Mucosa of rectum (tissue), 2 donors: ENCODE data around the gene TMEM270.

Source experiments
- H3K27ac ChIP-seq, 2 donors: one replicate each; pipeline ENCODE4 v1.7.0; 2013; ENCODE audit warnings: inconsistent platforms in 2 of 2, low read depth in 2 of 2, low read length in 2 of 2
- H3K27me3 ChIP-seq, 2 donors: one replicate each; pipeline ENCODE4 v1.7.0; 2013; ENCODE audit warnings: low read length in 2 of 2; ENCODE audit not compliant: control insufficient read depth in 2 of 2, insufficient read depth in 2 of 2
- H3K36me3 ChIP-seq, 2 donors: one replicate each; pipeline ENCODE4 v1.7.0; 2013; ENCODE audit warnings: low read length in 2 of 2; ENCODE audit not compliant: control insufficient read depth in 2 of 2, insufficient read depth in 2 of 2
- H3K4me1 ChIP-seq, 2 donors: one replicate each; pipeline ENCODE4 v1.7.0; 2013; ENCODE audit warnings: low read length in 2 of 2, mild to moderate bottlenecking in 1 of 2; ENCODE audit not compliant: control insufficient read depth in 2 of 2, insufficient read depth in 2 of 2
- H3K4me3 ChIP-seq, 2 donors: one replicate each; pipeline ENCODE4 v1.7.0; 2013; ENCODE audit warnings: low read length in 2 of 2
- H3K9ac ChIP-seq, 2 donors: one replicate each; pipeline ENCODE4 v1.7.0; 2013; ENCODE audit warnings: low read length in 2 of 2, low read depth in 1 of 2, mild to moderate bottlenecking in 1 of 2
- H3K9me3 ChIP-seq, 2 donors: one replicate each; pipeline ENCODE4 v1.7.0; 2013; ENCODE audit warnings: low read length in 2 of 2; ENCODE audit not compliant: control insufficient read depth in 2 of 2
- donor health status: healthy.
- donor health status: Normal muscosa, but diverticular disease.

Gene TMEM270

DNA sequence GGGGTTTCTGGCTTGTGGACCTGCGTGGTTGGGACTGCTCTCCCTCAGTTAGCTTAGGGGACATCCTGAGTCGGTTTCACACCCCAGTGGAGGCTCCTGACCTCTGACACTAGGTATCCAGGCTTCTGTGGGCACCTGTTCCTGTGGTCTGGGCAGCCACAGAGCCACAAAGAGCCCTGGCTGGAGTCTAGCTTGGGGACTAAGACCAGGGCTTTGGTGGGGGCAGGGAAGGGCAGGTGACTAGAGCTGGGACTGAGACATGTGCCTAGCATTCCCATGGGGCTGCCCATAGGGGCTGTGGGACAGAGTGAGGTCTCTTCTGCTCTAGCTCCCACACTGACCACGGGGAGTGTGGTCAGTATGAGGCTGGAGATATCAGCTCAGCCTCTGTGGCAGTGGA, 4.0 kb upstream of the TMEM270 start:
- Histone ChIP-seq H3K4me1 (peaks cover 0 to 2% of the 10 kb centered on the region in 2 donors), H3K36me3 (no peaks in the 10 kb centered on the region), H3K9ac (no peak overlapping the region), H3K4me3 (no peak overlapping the region), H3K27me3 (peaks cover 0 to 2% of the 10 kb centered on the region in 2 donors), H3K27ac (no peak overlapping the region), H3K9me3 (no peaks in the 10 kb centered on the region)

- Histone ChIP-seq H3K27ac (no peak overlapping the region), H3K9ac (no peak overlapping the region), H3K4me3 (no peak overlapping the region), H3K9me3 (no peaks in the 10 kb centered on the region), H3K4me1 (peaks cover 0 to 2% of the 10 kb centered on the region in 2 donors), H3K36me3 (no peaks in the 10 kb centered on the region), H3K27me3 (no peaks in the 10 kb centered on the region)
Observed at GRCh38 chr7:73858807-73859206, 2.2 kb upstream of the TMEM270 start.

DNA sequence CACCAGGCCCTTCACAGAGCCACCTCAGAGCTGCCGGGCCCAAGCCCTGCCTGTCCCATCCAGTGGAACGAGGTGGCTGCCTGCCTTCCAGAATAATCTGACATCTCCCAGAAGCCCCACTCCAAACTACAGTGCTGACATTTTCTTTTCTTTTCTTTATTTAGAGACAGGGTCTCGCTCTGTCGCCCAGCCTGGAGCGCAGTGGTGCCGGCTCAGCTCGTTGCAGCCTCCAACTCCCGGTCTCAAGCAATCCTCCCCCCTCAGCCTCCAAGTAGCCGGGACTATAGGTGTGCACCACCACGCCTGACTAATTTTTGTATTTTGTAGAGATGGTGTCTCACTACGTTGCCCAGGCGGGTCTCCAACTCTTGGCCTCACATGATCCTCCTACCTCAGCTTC, 346 bp downstream of the TMEM270 start:
- H3K27me3 ChIP-seq: no peaks in the 10 kb centered on the region
- no peaks in the 10 kb centered on the region for H3K9me3 ChIP-seq
- no peak overlapping the region for H3K9ac ChIP-seq
- H3K36me3 ChIP-seq: no peaks in the 10 kb centered on the region
- H3K4me3 ChIP-seq: no peak overlapping the region
- H3K4me1 ChIP-seq: no peaks in the 10 kb centered on the region
- H3K27ac ChIP-seq: no peak overlapping the region

DNA sequence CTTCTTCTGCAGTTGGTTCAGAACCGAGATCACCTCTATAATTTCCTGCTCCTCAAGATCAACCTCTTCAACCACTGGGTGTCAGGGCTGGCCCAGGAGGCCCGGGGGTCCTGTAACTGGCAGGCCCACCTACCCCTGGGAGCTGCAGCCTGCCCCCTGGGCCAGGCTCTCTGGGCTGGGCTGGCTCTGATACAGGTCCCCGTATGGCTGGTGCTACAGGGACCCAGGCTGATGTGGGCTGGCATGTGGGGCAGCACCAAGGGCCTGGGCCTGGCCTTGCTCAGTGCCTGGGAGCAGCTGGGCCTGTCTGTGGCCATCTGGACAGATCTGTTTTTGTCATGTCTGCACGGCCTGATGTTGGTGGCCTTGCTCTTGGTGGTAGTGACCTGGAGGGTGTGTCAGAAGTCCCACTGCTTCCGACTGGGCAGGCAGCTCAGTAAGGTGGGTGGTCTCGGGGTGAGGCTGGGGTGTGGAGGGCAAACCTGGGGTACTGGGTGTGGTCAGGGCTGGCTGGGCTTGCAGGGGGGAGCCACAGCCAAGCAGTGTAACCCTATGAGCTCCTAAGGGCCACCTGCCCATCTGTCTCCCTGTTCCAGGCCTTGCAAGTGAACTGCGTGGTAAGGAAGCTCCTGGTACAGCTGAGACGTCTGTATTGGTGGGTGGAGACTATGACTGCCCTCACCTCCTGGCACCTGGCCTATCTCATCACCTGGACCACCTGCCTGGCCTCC, 4.2 kb downstream of the TMEM270 start:
- H3K27ac ChIP-seq: no peak overlapping the region
- no peak overlapping the region for H3K9ac ChIP-seq
- peaks cover 0 to 5% of the 10 kb centered on the region in 2 donors for H3K4me1 ChIP-seq
- no peaks in the 10 kb centered on the region for H3K9me3 ChIP-seq
- no peaks in the 10 kb centered on the region for H3K27me3 ChIP-seq
- no peak overlapping the region for H3K4me3 ChIP-seq
- H3K36me3 ChIP-seq: no peaks in the 10 kb centered on the region

GRCh38 chr7:73865738-73866445, 4.9 kb downstream of the TMEM270 start:
- Histone ChIP-seq H3K9ac (no peak overlapping the region), H3K9me3 (no peaks in the 10 kb centered on the region), H3K4me3 (no peak overlapping the region), H3K27me3 (no peaks in the 10 kb centered on the region), H3K36me3 (no peaks in the 10 kb centered on the region), H3K4me1 (peaks cover 0 to 6% of the 10 kb centered on the region in 2 donors), H3K27ac (no peak overlapping the region)

DNA sequence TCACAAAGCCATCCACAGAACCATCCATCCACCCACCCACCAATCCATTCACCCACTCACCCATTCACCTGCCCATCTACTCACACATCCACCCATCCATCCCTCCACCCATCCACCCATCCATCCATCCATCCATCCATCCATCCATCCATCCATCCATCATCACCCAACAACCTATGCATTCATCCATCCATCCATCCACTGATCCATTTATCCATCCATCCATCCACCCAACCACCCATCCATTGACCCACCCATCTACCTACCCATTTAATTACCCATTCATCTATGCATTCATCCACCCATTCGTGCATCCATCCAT, 5.4 kb downstream of the TMEM270 start:
- no peaks in the 10 kb centered on the region for H3K9me3 ChIP-seq
- no peak overlapping the region for H3K9ac ChIP-seq
- H3K4me3 ChIP-seq: no peak overlapping the region
- H3K36me3 ChIP-seq: no peaks in the 10 kb centered on the region
- H3K27ac ChIP-seq: no peak overlapping the region
- H3K4me1 ChIP-seq: peaks cover 2 to 11% of the 10 kb centered on the region in 2 donors
- no peaks in the 10 kb centered on the region for H3K27me3 ChIP-seq

- H3K27ac ChIP-seq: no peak overlapping the region
- H3K4me1 ChIP-seq: peaks cover 8 to 16% of the 10 kb centered on the region in 2 donors
- no peaks in the 10 kb centered on the region for H3K36me3 ChIP-seq
- H3K9me3 ChIP-seq: no peaks in the 10 kb centered on the region
- no peak overlapping the region for H3K4me3 ChIP-seq
- no peaks in the 10 kb centered on the region for H3K27me3 ChIP-seq
- no peak overlapping the region for H3K9ac ChIP-seq
Observed at GRCh38 chr7:73869011-73869798, 8.2 kb downstream of the TMEM270 start.

DNA sequence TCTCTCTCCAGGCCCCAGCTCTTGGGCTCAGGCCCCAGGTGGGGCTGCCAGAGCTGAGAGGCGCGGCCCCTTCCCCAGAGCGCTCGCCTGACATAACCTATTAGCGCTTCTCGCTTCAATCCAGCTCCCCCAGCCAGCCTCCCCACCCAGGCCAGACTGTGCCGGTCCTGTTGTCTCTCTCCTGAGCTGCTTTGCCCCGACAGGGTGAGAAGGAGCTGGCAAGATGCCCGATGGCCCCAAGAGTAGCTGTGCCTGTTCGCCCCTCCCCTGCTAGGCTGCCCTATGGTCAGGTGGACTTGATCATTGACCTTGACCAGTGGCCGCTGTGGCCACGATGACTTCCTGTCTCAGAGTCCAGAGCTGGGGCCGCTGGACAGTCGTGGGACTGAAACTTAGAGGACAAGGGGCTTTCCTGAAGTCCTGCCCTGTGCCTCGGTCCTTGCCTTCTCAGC, 9.1 kb downstream of the TMEM270 start:
- no peaks in the 10 kb centered on the region for H3K27me3 ChIP-seq
- no peak overlapping the region for H3K27ac ChIP-seq
- no peak overlapping the region for H3K9ac ChIP-seq
- H3K4me3 ChIP-seq: no peak overlapping the region
- no peaks in the 10 kb centered on the region for H3K9me3 ChIP-seq
- H3K4me1 ChIP-seq: peaks cover 8 to 16% of the 10 kb centered on the region in 2 donors
- no peaks in the 10 kb centered on the region for H3K36me3 ChIP-seq

DNA sequence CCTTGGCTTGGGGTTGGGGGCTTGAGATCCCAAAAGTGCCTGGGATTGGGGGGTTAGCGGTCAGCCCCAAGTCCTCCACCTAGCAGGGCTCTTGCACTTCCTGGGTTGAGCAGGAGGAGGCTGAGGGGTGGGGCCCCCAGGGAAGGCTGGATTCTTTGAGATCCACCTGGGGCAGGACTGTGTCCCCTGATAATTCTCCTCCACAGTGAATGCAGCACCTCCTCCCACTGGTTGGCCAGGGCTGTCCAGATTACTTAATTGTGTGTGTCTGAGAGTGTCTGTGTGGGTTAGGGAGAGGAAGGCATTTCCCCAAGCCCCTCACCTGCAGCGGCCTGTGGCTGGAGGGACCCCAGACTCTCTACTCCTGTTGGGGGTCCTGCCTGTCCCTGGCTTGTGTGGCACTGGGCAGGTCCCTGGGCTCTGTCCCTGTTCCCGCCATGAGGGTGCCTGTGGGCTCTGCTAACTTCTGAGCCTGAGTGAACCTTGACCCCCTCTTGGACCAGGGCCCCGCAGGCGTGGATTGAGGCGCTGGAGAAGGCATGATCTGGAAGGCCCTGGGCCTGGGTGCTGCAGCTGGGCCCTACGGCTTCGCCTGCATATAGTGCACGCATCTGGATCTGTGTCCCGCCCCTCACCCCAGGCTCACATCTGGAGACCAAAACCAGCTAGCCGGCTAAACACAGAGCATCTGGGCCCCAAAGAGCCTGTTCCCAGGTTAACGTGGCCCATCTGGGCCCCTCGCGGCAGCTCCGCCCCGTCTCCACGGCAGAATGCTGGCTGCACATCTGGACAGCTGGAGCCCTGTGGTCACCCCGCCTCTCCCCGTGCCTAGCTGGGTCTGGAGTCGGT, 10.4 kb downstream of the TMEM270 start:
- Histone ChIP-seq H3K27me3 (no peaks in the 10 kb centered on the region), H3K36me3 (no peaks in the 10 kb centered on the region), H3K4me1 (peaks cover 8 to 16% of the 10 kb centered on the region in 2 donors), H3K27ac (no peak overlapping the region), H3K9me3 (no peaks in the 10 kb centered on the region), H3K4me3 (no peak overlapping the region), H3K9ac (no peak overlapping the region)
